Fibroblast of skin of right biceps (primary cell): ENCODE data around the gene ITK.

Experiments used
- DNase-seq: peaks from one replicate; pipeline ENCODE4 v3.0.0-alpha.2; 2013

The ITK gene

GRCh38 chr5:157180374-157181264, at the start of gene ITK:
Gene ITK, plus strand, starts transcription at chr5:157180840. Its CDS starts 138 bp downstream, at chr5:157180978.
- DNase-seq, result no peak

GRCh38 chr5:157130925-157131324, 49.7 kb upstream of the ITK start:
- no peak for DNase-seq

- DNase-seq, result no peak
Observed at GRCh38 chr5:157132281-157132612, 48.4 kb upstream of the ITK start.

- peak; percentile 4 for DNase-seq
Observed at GRCh38 chr5:157137691-157138090, 42.9 kb upstream of the ITK start.

GRCh38 chr5:157142317-157143126, 38.1 kb upstream of the ITK start, which contains the start of gene MED7:
Gene MED7, minus strand, starts transcription at chr5:157142865. Its CDS starts 3,434 bp downstream, at chr5:157139431.
- peak; percentile 100 for DNase-seq

GRCh38 chr5:157143127-157143971, 37.3 kb upstream of the ITK start:
- DNase-seq, result peak; percentile 50

- peak; percentile 63 for DNase-seq
Observed at GRCh38 chr5:157148734-157149615, 31.7 kb upstream of the ITK start.

- DNase-seq, result no peak
Observed at GRCh38 chr5:157150995-157151394, 29.6 kb upstream of the ITK start.

GRCh38 chr5:157155297-157155696, 25.3 kb upstream of the ITK start:
- no peak for DNase-seq

GRCh38 chr5:157157293-157157891, 23.2 kb upstream of the ITK start:
- DNase-seq, result no peak

- no peak for DNase-seq
Observed at GRCh38 chr5:157159209-157159751, 21.4 kb upstream of the ITK start.

- no peak for DNase-seq
Observed at GRCh38 chr5:157160001-157160400, 20.6 kb upstream of the ITK start.

- no peak for DNase-seq
Observed at GRCh38 chr5:157161996-157162395, 18.6 kb upstream of the ITK start.

GRCh38 chr5:157162919-157163510, 17.6 kb upstream of the ITK start:
- DNase-seq, result no peak

- no peak for DNase-seq
Observed at GRCh38 chr5:157164521-157164920, 16.1 kb upstream of the ITK start.

- DNase-seq, result no peak
Observed at GRCh38 chr5:157165261-157165660, 15.4 kb upstream of the ITK start.

- DNase-seq, result no peak
Observed at GRCh38 chr5:157165668-157166067, 15.0 kb upstream of the ITK start.

- DNase-seq, result no peak
Observed at GRCh38 chr5:157166214-157167213, 14.1 kb upstream of the ITK start, which contains the start of gene GARIN3. Gene GARIN3, minus strand, starts transcription at chr5:157166264. Its CDS starts 96 bp downstream, at chr5:157166168.

GRCh38 chr5:157167214-157167621, 13.4 kb upstream of the ITK start:
- DNase-seq, result peak; percentile 94
